Measurements from ENCODE around the gene MED16.
A peak's percentile ranks its signal among the peaks of the same experiment; 100 is the strongest.

Gene MED16

GRCh38 chr19:927351-927779 lies 34.4 kb upstream of the MED16 start:
- no peak for DNase-seq

- peak; percentile 65 for DNase-seq
Measured at GRCh38 chr19:926589-927350, 33.8 kb upstream of the MED16 start.

GRCh38 chr19:926323-926588 lies 33.3 kb upstream of the MED16 start:
- no peak for DNase-seq

DNA sequence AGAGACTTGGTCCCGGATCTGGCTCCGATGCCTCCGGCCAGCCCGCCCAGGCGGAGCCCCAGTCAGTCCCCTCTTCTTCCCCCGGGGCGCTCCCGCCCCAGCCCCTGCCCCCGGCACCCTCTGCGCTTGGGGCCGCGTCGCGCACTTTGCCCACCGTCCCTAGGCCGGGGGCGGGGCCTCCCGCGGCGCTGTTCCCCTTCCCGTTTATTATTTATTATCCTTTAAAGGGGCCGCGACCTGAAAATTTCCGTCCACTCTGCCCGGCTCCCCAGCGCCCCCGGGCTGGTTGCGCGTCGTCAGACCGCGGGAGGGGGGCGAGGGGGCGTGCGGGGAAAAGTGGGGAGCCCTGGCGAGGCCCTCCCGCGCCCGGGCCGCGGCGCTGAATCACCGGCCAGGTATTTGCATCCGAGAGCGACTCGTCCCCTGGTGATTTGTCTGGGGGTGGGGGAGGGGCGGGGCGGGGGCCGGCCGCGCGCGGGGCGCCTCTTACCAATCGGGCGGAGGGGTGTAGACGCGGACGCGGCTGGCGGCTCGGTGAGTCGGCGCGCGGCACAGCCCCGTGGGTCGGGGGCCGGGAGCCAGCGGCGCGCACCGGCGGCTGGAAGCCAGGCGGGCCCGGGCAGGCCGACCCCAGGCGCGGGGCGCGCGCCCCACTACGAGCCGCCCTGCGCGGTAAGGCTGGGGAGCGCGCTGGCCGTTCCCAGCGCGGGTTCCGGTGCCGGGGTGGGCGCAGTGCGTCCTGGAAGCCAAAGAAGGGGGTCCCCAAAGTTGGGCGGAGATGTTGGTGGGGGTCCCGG lies 32.7 kb upstream of the MED16 start, which contains the start of gene ARID3A:
TSS of gene ARID3A (plus strand) at position 510 of the 797 bp plus-strand sequence. CDS start 3,494 bp downstream, outside the sequence.
- peak; percentile 80 for DNase-seq

GRCh38 chr19:925087-925525 lies 32.1 kb upstream of the MED16 start:
- no peak for DNase-seq

- DNase-seq = no peak
Measured at GRCh38 chr19:924553-925086, 31.6 kb upstream of the MED16 start.

DNA sequence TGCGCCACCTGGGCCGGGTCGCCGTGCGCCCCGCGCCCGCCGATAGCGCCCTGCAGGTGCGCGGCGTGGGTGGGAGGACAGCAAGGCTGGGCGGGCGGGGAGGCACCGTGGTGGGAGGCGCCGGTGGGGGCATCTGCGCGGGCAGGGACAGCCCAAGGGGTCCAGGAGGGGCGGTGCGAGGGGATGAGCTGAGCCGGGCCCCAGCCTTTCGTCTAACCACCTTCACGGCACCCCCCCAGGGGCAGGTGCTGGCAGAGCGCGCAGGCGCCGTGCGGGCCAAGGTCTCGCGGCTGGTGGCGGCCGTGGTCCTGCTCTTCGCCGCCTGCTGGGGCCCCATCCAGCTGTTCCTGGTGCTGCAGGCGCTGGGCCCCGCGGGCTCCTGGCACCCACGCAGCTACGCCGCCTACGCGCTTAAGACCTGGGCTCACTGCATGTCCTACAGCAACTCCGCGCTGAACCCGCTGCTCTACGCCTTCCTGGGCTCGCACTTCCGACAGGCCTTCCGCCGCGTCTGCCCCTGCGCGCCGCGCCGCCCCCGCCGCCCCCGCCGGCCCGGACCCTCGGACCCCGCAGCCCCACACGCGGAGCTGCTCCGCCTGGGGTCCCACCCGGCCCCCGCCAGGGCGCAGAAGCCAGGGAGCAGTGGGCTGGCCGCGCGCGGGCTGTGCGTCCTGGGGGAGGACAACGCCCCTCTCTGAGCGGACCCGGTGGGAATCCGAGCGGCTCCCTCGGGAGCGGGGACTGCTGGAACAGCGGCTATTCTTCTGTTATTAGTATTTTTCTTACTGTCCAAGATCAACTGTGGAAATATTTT lies 27.3 kb upstream of the MED16 start:
- DNase-seq = peak; percentile 63

DNA sequence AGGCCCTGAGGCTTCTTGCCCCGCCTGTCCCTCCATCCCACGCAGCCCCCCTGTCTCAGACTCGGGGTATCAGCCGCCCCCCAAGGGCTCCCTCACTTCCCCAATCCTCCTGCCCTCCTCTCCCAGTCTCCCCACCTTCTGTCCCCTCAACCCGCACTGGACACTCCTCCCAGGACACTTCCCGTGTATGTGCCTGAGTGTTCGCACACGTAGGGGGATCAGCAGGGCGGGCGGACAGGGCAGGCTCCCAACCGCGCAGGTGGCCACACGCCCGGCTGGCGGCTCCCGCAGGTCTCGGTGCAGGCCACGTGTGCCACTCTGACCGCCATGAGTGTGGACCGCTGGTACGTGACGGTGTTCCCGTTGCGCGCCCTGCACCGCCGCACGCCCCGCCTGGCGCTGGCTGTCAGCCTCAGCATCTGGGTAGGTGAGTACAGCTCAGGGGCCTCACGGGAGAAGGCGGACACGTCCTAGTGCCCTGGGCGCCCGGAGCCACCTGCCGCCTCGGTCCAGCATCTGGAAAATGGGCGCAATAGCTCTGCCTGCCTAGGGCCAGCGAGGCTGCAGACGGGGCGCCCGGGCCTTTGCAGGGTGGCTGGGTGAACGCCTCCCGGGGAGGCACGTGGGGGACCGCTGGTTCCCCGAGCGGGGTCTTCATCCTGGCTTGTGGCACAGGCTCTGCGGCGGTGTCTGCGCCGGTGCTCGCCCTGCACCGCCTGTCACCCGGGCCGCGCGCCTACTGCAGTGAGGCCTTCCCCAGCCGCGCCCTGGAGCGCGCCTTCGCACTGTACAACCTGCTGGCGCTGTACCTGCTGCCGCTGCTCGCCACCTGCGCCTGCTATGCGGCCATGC lies 26.4 kb upstream of the MED16 start:
- peak; percentile 45 for DNase-seq

GRCh38 chr19:918481-919198 lies 25.7 kb upstream of the MED16 start:
- no peak for DNase-seq

DNA sequence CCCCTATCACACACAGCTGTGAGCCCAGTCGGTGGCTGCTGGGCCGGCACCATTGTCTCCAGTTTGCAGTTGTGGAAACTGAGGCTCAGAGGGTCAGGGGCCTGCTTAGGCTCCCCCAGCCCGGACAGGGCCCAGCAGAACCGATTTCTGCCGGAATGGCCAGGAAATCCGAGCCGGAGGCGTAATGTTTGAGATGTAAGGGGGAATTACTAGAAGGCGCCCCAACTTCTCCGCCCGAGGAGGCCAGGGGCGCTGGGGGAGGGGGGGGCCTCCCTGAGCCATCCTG lies 25.1 kb upstream of the MED16 start:
- DNase-seq = no peak

GRCh38 chr19:917323-918151 lies 24.6 kb upstream of the MED16 start, which contains the start of gene KISS1R:
TSS of gene KISS1R (plus strand) at chr19:917333. CDS start at chr19:917503, 170 bp downstream.
- DNase-seq = peak; percentile 58

GRCh38 chr19:916645-917322 lies 23.8 kb upstream of the MED16 start:
- no peak for DNase-seq

DNA sequence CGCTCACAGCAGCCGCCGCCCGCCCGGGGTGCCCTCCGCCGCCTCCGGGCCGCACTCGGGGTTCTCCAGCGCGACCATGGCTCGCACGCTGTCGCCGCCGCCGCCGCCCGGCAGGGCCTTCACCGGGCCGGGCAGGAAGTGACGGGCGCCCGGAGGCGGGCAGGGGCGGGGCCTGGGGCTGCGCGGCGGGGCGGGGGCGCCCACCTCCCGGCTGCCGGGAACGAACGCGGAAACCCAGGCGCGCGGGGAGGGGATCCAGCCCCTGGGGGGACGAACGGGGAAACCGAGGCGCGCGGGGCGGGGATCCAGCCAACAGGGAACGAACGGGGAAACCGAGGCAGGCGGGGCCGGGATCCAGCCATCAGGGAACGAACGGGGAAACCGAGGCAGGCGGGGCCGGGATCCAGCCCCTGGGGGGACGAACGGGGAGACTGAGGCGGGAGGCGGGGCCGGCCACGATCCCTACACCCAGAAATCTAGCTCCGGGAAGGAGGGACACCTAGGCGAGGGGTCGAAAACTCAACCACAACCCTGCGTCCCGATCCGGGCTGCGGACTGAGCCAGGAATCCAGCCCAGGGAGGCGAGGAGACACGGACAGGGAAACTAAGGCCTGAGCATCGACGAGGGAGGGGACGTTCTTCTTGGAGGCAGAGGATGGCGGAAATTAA lies 20.2 kb upstream of the MED16 start, which contains the start of gene R3HDM4:
TSS of gene R3HDM4 (minus strand) at position 140 of the 669 bp plus-strand sequence. CDS start at position 78, 62 bp downstream.
- peak; percentile 88 for DNase-seq

DNA sequence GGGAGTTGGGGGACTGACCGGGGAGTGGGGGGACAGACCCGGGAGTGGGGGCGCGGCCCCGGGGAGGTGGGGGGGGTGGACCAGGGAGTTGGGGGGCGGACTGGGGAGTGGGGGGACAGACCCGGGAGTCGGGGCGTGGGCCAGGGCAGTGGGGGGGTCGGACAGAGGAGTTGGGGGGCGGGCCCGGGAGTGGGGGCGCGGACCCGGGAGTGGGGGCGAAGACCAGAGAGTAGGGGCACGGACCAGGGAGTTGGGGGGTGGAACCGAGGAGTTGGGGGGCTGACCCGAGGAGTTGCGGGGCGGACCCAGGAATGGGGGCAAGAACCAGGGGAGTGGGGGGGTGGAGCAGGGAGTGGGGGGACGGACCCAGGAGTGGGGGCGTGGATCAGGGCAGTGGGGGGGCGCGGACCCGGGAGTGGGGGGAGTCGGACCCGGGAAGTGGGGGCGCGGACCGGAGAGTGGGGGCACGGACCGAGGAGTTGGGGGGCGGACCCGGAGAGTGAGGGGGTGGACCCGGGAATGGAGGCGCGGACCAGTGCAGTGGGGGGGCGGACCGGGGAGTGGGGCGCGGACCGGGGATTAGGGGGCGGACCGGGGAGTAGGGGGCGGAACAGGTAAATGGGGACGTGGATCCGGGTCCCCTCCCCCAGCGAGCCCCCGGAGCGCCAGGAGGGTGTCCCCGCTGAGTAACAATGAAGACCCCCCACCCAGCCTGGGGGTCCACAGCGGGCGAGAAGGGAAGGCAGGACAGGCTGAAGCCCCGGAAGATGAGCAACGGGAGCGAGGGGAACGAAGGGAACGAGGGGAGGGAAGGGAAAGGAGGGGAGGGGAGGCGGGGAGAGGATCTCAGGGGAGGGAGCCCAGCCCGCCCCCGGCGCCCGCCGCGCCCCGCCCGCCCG lies 19.4 kb upstream of the MED16 start:
- DNase-seq = no peak

DNA sequence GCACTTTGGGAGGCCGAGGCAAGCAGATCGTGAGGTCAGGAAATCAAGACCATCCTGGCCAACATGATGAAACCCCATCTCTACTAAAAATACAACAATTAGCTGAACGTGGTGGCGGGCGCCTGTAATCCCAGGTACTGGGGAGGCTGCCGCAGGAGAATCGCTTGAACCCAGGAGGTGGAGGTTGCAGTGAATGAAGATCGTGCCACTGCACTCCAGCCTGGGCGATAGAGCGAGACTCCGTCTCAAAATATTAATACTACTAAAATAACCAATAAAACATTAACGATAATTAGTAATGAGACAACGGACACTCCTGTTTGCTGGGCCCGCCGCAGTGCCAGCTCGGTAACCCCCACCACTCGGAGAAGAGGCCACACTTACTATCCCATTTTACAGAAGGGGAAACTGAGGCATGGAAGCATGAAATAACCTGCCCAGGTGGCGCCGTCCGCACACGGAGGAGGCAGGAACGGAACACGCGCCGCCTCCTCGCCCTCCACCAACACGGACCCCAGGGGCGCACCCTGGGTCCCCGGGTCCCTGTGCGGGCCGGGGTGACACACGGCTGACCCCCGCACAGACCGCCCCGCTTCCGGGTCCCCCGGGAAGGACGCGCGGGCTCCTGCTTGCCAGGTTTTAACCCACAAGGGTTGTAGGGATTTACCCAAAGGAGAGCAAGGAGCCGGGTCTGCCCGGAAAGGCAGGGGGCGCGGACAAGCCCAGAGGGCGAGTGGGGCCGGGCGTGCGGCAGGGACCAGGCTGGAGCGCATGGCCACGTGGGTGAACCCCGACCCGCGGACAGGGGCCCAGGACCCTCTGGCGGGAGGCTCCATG lies 18.4 kb upstream of the MED16 start:
- DNase-seq = no peak

DNA sequence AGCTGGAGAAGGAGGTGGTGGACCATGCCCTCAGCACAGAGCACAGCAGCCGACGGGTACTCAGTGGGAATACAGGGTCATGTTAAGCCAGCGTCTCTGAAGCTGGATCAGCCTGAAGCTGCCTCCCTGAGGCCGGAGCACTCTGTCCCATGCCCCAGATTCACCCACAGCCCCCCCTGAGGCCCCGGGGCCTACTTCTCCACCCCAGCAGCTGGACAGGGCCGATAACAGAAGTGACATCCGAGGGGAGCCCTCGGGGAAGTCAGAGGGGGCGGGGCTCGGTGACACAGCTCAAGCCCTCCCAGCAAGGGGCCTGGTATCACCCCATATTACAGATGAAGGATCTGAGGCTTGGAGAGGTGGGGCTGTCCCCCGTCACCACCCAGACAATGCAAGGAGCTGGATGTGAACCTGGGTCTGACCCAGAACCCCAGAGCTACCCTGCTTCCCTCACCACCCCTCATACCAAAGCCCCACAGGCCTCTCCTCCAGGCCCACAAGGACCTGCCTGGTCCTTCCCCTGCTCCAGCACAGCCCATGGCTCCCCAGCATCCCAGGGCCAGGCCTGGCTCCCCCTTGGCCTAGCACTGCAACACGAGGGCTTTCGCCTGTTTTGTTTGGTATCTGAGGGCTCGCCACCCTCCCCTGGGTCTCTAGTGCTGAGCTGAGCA lies 14.3 kb upstream of the MED16 start:
- DNase-seq = no peak

DNA sequence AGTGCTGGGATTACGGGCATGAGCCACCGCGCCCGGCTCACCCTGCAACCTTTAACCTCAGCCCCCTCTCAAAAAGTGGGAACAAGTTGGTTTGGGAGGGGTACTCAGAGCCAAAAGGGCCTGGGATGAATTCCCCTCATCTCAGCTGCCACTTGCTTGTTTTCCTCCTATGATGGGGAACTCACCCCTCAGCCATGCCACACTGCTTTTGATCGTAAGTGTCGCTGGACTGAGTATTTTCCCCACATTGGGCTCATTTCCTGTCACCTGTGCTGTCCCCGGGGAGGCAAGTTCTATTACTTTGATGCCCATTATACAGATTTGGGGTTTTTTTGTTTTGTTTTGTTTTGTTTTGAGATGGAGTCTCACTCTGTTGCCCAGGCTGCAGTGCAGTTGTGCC lies 13.5 kb upstream of the MED16 start:
- DNase-seq = no peak

Measured in activated CD4-positive, CD25-positive, alpha-beta regulatory T cell treated with anti-CD3 and anti-CD28 coated beads, Interleukin-2, amount 50 U/mL, for 72 hours (primary cell).